ENCODE results near the gene CDH7. TPM values are rescaled to one million over a fixed set of nuclear protein-coding genes. Genes with fewer than 3 reads are reported as not detected.

The CDH7 gene
- total RNA-seq, 1 donor from 2014 or later: 2.7 TPM

GRCh38 chr18:65919018-65919417 is 168.2 kb downstream of the CDH7 start:
- no peak overlapping the region for H3K9ac ChIP-seq
- H3K4me3 ChIP-seq: no peak overlapping the region
- H3K9me3 ChIP-seq (ENCODE audit: low read depth): no peaks in the 10 kb centered on the region
- no peaks in the 10 kb centered on the region for H3K79me2 ChIP-seq (ENCODE audit: low read depth)
- no peaks in the 10 kb centered on the region for H3K9me3 Mint-ChIP-seq
- no peak overlapping the region for H3K4me2 ChIP-seq
- no peak overlapping the region for H3K4me3 Mint-ChIP-seq
- H3K36me3 ChIP-seq: no peaks in the 10 kb centered on the region
- no peaks in the 10 kb centered on the region for H3K4me1 Mint-ChIP-seq
- H3K27me3 ChIP-seq: peaks cover 6% of the 10 kb centered on the region
- H3K36me3 Mint-ChIP-seq: no peaks in the 10 kb centered on the region
- no peaks in the 10 kb centered on the region for H4K20me1 ChIP-seq (ENCODE audit: low read depth)
- H3K27ac ChIP-seq: no peak overlapping the region
- no peak for DNase-seq (ENCODE audit: low spot score)
- no peak for TF ChIP-seq CTCF (IDR thresholded peaks at IDR 0.05)
- no peak for TF ChIP-seq EZH2 (IDR thresholded peaks at IDR 0.05)
- no peak for TF ChIP-seq EZH2phosphoT487 (IDR thresholded peaks at IDR 0.05)
- H3K4me1 ChIP-seq: no peaks in the 10 kb centered on the region
- H2AFZ ChIP-seq (replicated peaks): no peak overlapping the region
- H3K27ac Mint-ChIP-seq: no peak overlapping the region
- no peaks in the 10 kb centered on the region for H3F3A ChIP-seq (ENCODE audit: low read depth)
- H3K27me3 Mint-ChIP-seq (ENCODE audit: insufficient read depth, low read depth): no peaks in the 10 kb centered on the region

GRCh38 chr18:65919663-65920062 is 168.9 kb downstream of the CDH7 start:
- Histone ChIP-seq H3K4me2 (no peak overlapping the region), H3K79me2 (ENCODE audit: low read depth) (no peaks in the 10 kb centered on the region), H3K27me3 (peaks cover 6% of the 10 kb centered on the region), H3K27ac (no peak overlapping the region), H3K36me3 (no peaks in the 10 kb centered on the region), H4K20me1 (ENCODE audit: low read depth) (no peaks in the 10 kb centered on the region), H3K9me3 (ENCODE audit: low read depth) (no peaks in the 10 kb centered on the region), H2AFZ (replicated peaks) (no peak overlapping the region), H3F3A (ENCODE audit: low read depth) (no peaks in the 10 kb centered on the region), H3K4me3 (no peak overlapping the region), H3K9ac (no peak overlapping the region), H3K4me1 (no peaks in the 10 kb centered on the region)
- TF ChIP-seq EZH2 (IDR thresholded peaks at IDR 0.05) (no peak), EZH2phosphoT487 (IDR thresholded peaks at IDR 0.05) (no peak), CTCF (IDR thresholded peaks at IDR 0.05) (no peak)
- Mint-ChIP-seq H3K36me3 (no peaks in the 10 kb centered on the region), H3K9me3 (no peaks in the 10 kb centered on the region), H3K27me3 (ENCODE audit: insufficient read depth, low read depth) (no peaks in the 10 kb centered on the region), H3K4me3 (no peak overlapping the region), H3K27ac (no peak overlapping the region), H3K4me1 (no peaks in the 10 kb centered on the region)
- no peak for DNase-seq (ENCODE audit: low spot score)

- H2AFZ ChIP-seq (replicated peaks): no peak overlapping the region
- no peak overlapping the region for H3K4me3 ChIP-seq
- H4K20me1 ChIP-seq (ENCODE audit: low read depth): no peaks in the 10 kb centered on the region
- no peaks in the 10 kb centered on the region for H3F3A ChIP-seq (ENCODE audit: low read depth)
- TF ChIP-seq CTCF (IDR thresholded peaks at IDR 0.05): no peak
- TF ChIP-seq EZH2 (IDR thresholded peaks at IDR 0.05): no peak
- TF ChIP-seq EZH2phosphoT487 (IDR thresholded peaks at IDR 0.05): no peak
- peaks cover 6% of the 10 kb centered on the region for H3K27me3 ChIP-seq
- H3K4me2 ChIP-seq: no peak overlapping the region
- no peaks in the 10 kb centered on the region for H3K79me2 ChIP-seq (ENCODE audit: low read depth)
- no peaks in the 10 kb centered on the region for H3K27me3 Mint-ChIP-seq (ENCODE audit: insufficient read depth, low read depth)
- H3K36me3 ChIP-seq: no peaks in the 10 kb centered on the region
- no peak overlapping the region for H3K4me3 Mint-ChIP-seq
- no peak overlapping the region for H3K9ac ChIP-seq
- no peak for DNase-seq (ENCODE audit: low spot score)
- H3K27ac Mint-ChIP-seq: no peak overlapping the region
- no peaks in the 10 kb centered on the region for H3K9me3 ChIP-seq (ENCODE audit: low read depth)
- no peak overlapping the region for H3K27ac ChIP-seq
- H3K36me3 Mint-ChIP-seq: no peaks in the 10 kb centered on the region
- no peaks in the 10 kb centered on the region for H3K9me3 Mint-ChIP-seq
- no peaks in the 10 kb centered on the region for H3K4me1 ChIP-seq
- H3K4me1 Mint-ChIP-seq: no peaks in the 10 kb centered on the region
Observed at GRCh38 chr18:65922103-65922502, 171.3 kb downstream of the CDH7 start.
